Lower leg skin (tissue), 3 donors: ENCODE data around the gene NPPB.

Experiments used
- CTCF ChIP-seq, 3 donors: fragments of 450-650 bp; IDR thresholded peaks; one replicate each; pipeline ENCODE4 v1.5.1; 2016; ENCODE audit warnings: antibody characterized with exemption in 3 of 3, mild to moderate bottlenecking in 3 of 3, moderate library complexity in 2 of 3
- POLR2A ChIP-seq, 2 donors: fragments of 450-650 bp; IDR thresholded peaks; one replicate each; pipeline ENCODE4 v1.6.1; 2016 to 2017; ENCODE audit warnings: antibody characterized with exemption in 2 of 2, mild to moderate bottlenecking in 1 of 2, moderate library complexity in 1 of 2

DNA sequence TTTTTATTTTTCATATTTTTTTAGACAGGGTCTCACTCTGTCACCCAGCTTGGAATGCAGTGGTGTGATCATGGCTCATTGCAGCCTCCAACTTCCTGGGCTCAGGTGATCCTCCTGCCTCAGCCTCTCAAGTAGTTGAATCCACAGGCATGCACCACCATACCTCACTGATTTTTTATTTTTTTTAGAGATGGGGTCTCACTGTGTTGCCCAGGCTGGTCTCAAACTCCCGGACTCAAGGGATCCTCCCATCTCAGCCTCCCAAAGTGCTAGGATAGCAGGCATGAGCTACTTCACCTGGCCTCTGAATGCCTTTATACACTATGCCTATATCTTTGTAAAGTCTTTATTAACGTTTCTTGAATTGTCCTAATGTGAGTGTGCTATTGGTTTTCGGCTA is 10.4 kb upstream of the NPPB start:
- no peak for TF ChIP-seq CTCF (IDR thresholded peaks at IDR 0.05)
- TF ChIP-seq POLR2A (IDR thresholded peaks at IDR 0.05), result no peak
